Measurements from ENCODE around the gene HS1BP3. TPM values are rescaled to one million over a fixed set of nuclear protein-coding genes. Genes with fewer than 3 reads are reported as not detected.

The HS1BP3 gene
- total and polyA plus RNA-seq, 8 donors: 13.8 to 105 (median 23.3) TPM

DNA sequence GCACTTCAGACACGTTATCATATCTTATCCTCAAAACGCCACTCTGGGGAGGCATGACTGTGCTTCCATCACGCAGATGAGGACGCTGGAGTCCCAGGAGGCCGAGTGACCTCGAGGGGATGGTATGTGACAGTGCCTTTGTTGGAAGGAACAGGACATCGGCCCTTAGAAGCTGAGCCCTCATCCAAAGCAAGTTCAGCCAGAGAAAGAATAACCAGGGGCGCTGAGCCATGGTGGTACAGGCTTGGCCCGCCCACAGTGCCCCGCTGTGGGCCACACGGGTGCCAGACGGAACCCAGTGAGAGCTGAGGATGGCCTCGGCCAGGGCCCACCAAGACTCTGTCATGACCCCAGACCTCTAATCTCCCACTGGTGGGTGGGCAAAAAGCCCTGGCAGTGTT is 31.3 kb downstream of the HS1BP3 start:
- Histone ChIP-seq H3K4me3 (no peak overlapping the region), H3K27me3 (no peaks in the 10 kb centered on the region), H3K9me3 (no peaks in the 10 kb centered on the region), H3K4me1 (peaks cover 52 to 72% (median 61%) of the 10 kb centered on the region in 4 donors), H3K27ac (peak overlapping the region; percentile 84 to 97 (median 89)), H3K36me3 (peaks cover 33 to 51% (median 50%) of the 10 kb centered on the region in 4 donors)
- intact Hi-C loops (cut with DNase I; ENCODE audit: low total_unique reads): no loop called here
- WGBS, 5 donors: 74 to 86% (median 79%) methylated on average over 13 of the region's 13 CpGs
- DNase-seq: peak in 1 of 2 donors; percentile 25
- TF ChIP-seq POLR2A (IDR thresholded peaks at IDR 0.05): no peak
- TF ChIP-seq EP300 (IDR thresholded peaks at IDR 0.05): no peak
- no peak for TF ChIP-seq CTCF (IDR thresholded peaks at IDR 0.05)
- no peak for TF ChIP-seq POLR2AphosphoS5 (IDR thresholded peaks at IDR 0.05)

- intact Hi-C loops (cut with DNase I; ENCODE audit: low total_unique reads): no loop called here
- H3K4me1 ChIP-seq: peaks cover 58 to 77% (median 68%) of the 10 kb centered on the region in 4 donors
- WGBS, 5 donors: 64 to 78% (median 71%) methylated on average over 9 to 15 of the region's 15 CpGs
- peak in 1 of 2 donors; percentile 24 for DNase-seq
- H3K4me3 ChIP-seq: no peak overlapping the region
- H3K9me3 ChIP-seq: no peaks in the 10 kb centered on the region
- peaks cover 26 to 45% (median 44%) of the 10 kb centered on the region in 4 donors for H3K36me3 ChIP-seq
- TF ChIP-seq POLR2A (IDR thresholded peaks at IDR 0.05) (no peak), EP300 (IDR thresholded peaks at IDR 0.05) (no peak), POLR2AphosphoS5 (IDR thresholded peaks at IDR 0.05) (no peak), CTCF (IDR thresholded peaks at IDR 0.05) (no peak)
- H3K27me3 ChIP-seq: no peaks in the 10 kb centered on the region
- H3K27ac ChIP-seq: peak overlapping the region; percentile 84 to 97 (median 89)
Measured at GRCh38 chr2:20618886-20619521, 31.9 kb downstream of the HS1BP3 start.

GRCh38 chr2:20618468-20618885 is 32.4 kb downstream of the HS1BP3 start:
- Histone ChIP-seq H3K27ac (peak overlapping the region; percentile 84 to 97 (median 89)), H3K4me3 (no peak overlapping the region), H3K36me3 (peaks cover 21 to 39% (median 39%) of the 10 kb centered on the region in 4 donors), H3K9me3 (no peaks in the 10 kb centered on the region), H3K27me3 (no peaks in the 10 kb centered on the region), H3K4me1 (peaks cover 64 to 82% (median 73%) of the 10 kb centered on the region in 4 donors)
- peak in 1 of 2 donors; percentile 25 for DNase-seq
- intact Hi-C loops (cut with DNase I; ENCODE audit: low total_unique reads): no loop called here
- 63 to 70% (median 66%) methylated on average over 6 to 10 of the region's 10 CpGs for WGBS, 5 donors
- TF ChIP-seq POLR2A (IDR thresholded peaks at IDR 0.05): no peak
- TF ChIP-seq EP300 (IDR thresholded peaks at IDR 0.05): peak; percentile 25
- TF ChIP-seq CTCF (IDR thresholded peaks at IDR 0.05): no peak
- peak in 1 of 3 donors; percentile 84 for TF ChIP-seq POLR2AphosphoS5 (IDR thresholded peaks at IDR 0.05)

DNA sequence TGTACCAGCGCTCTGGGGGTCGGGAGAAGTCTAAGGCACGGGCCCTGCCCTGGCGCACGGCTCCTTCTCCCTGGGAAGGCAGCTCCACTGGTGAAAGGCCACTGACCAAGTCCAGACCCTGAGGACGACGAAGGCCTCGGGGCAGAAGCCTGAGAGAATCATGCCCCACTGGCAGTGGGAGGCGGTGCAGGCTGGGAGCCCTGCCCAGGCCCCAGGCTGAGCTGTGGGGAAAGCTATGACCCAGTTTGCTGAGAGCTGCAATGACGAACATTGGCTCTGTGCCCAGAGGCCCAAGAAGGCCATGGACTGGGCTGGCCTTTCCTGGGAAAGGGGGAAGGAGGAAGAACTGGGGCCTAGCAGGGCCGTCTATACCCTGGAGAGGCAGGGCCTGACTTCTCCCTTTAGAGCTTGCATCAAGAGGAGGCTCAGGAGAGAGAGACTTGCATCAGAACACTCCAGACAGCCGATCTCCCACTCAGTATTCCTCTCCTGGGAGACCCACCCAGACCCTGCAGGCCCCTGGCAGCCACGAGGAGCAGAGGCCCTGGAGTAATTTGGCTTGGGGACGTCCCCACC is 32.9 kb downstream of the HS1BP3 start:
- H3K4me1 ChIP-seq: peaks cover 69 to 86% (median 77%) of the 10 kb centered on the region in 4 donors
- TF ChIP-seq EP300 (IDR thresholded peaks at IDR 0.05): peak; percentile 97
- peak in 5 of 7 experiments; percentile 60 to 82 (median 79) for TF ChIP-seq CTCF (IDR thresholded peaks at IDR 0.05)
- peak; percentile 85 to 97 (median 95) for TF ChIP-seq POLR2AphosphoS5 (IDR thresholded peaks at IDR 0.05)
- TF ChIP-seq POLR2A (IDR thresholded peaks at IDR 0.05): peak in 1 of 4 donors; percentile 25

More for the DNA sequence above, 32.9 kb downstream of the HS1BP3 start:
- Histone ChIP-seq H3K9me3 (no peaks in the 10 kb centered on the region), H3K4me3 (no peak overlapping the region), H3K27me3 (no peaks in the 10 kb centered on the region), H3K27ac (peak overlapping the region; percentile 84 to 97 (median 89)), H3K36me3 (peaks cover 16 to 34% (median 34%) of the 10 kb centered on the region in 4 donors)
- intact Hi-C loops (cut with DNase I; ENCODE audit: low total_unique reads): no loop called here
- peak; percentile 98 for DNase-seq
- 25 to 32% (median 30%) methylated on average over 9 to 14 of the region's 14 CpGs for WGBS, 5 donors
